Measurements from ENCODE around the gene ZDHHC4.
A peak's percentile ranks its signal among the peaks of the same experiment; 100 is the strongest.

ZDHHC4 gene

GRCh38 chr7:6577369-6578113 lies at the start of gene ZDHHC4:
Gene ZDHHC4, plus strand, starts transcription at chr7:6577454. Its CDS starts 3,108 bp downstream, at chr7:6580562.
- peak; percentile 89 for DNase-seq

GRCh38 chr7:6528401-6529130 lies 48.7 kb upstream of the ZDHHC4 start:
- no peak for DNase-seq

GRCh38 chr7:6529643-6530042 lies 47.6 kb upstream of the ZDHHC4 start:
- no peak for DNase-seq

GRCh38 chr7:6530626-6531491 lies 46.4 kb upstream of the ZDHHC4 start:
- peak; percentile 80 for DNase-seq

- no peak for DNase-seq
Measured at GRCh38 chr7:6531492-6532279, 45.6 kb upstream of the ZDHHC4 start.

- DNase-seq = no peak
Measured at GRCh38 chr7:6532516-6532915, 44.7 kb upstream of the ZDHHC4 start.

GRCh38 chr7:6533893-6534495 lies 43.3 kb upstream of the ZDHHC4 start:
- DNase-seq = no peak

GRCh38 chr7:6536262-6537260 lies 40.7 kb upstream of the ZDHHC4 start:
- DNase-seq = peak; percentile 23

- DNase-seq = no peak
Measured at GRCh38 chr7:6542368-6542767, 34.9 kb upstream of the ZDHHC4 start.

GRCh38 chr7:6545398-6546126 lies 31.7 kb upstream of the ZDHHC4 start:
- DNase-seq = peak; percentile 32

GRCh38 chr7:6546498-6547251 lies 30.6 kb upstream of the ZDHHC4 start:
- no peak for DNase-seq

GRCh38 chr7:6547400-6547799 lies 29.9 kb upstream of the ZDHHC4 start:
- DNase-seq = no peak

GRCh38 chr7:6551016-6551511 lies 26.2 kb upstream of the ZDHHC4 start, which contains the start of gene GRID2IP:
Gene GRID2IP, minus strand, starts transcription at chr7:6551461. Its CDS starts 25 bp downstream, at chr7:6551436.
- no peak for DNase-seq

- no peak for DNase-seq
Measured at GRCh38 chr7:6553448-6554044, 23.7 kb upstream of the ZDHHC4 start.

- DNase-seq = peak; percentile 32
Measured at GRCh38 chr7:6554848-6555247, 22.4 kb upstream of the ZDHHC4 start.

GRCh38 chr7:6556196-6556595 lies 21.1 kb upstream of the ZDHHC4 start:
- no peak for DNase-seq

- DNase-seq = peak; percentile 44
Measured at GRCh38 chr7:6558837-6559236, 18.4 kb upstream of the ZDHHC4 start.

- DNase-seq = no peak
Measured at GRCh38 chr7:6559896-6560295, 17.4 kb upstream of the ZDHHC4 start.
